Measurements from ENCODE around the gene TP53I11. TPM values are rescaled to one million over a fixed set of nuclear protein-coding genes. Genes with fewer than 3 reads are reported as not detected.

Gene TP53I11
- total RNA-seq, 1 experiment from 2014 or later: 46.9 TPM

DNA sequence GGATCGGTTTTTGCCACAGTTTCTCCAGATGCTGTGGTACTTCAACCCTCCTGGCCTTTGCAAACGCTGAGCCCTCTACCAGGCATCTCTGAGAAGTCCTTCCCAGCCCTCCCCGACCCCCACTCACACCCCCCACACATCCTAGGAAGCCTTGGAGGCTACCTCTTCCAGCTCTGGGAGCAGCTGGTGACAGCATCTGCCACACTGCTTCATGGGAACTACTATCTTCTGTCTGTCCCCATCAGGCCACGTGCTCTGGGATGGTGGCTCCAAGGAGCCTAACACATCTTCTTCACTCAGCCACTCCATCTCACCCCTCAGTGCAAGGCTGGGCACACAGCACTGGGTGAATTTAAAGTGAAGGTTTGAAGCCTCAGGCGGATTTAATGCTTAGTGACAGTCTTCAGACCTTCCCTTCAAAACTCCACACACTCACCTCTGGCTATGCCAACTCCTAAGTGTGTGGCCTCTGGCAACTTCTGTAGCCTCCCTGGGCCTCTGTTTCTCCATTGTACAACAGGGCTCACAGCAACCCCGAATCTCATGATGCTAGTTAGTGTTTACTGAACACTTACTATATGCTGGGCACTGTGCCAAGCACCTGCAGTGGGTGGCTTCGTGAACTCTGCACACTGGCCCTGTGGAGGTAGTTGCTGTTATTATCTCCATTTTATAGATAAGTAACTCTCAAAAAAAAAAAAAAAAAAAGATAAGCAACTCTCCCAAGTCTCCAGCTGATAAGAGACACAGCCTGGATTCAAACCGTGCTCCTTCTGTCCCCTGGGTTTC is 7.3 kb upstream of the TP53I11 start:
- H3K4me3 ChIP-seq (replicated peaks in 1 of 2; ENCODE audit: low read depth in 1 of 2, low read length in 2 of 2): no peak overlapping the region
- H3K27ac ChIP-seq (ENCODE audit: low read depth, low read length): no peak overlapping the region
- TF ChIP-seq JUND (IDR thresholded peaks at IDR 0.05) (no peak), CEBPB (IDR thresholded peaks at IDR 0.05; ENCODE audit: low read depth) (no peak), SRF (IDR thresholded peaks at IDR 0.05; ENCODE audit: low read depth) (no peak), CBX3 (IDR thresholded peaks at IDR 0.05; ENCODE audit: low read depth) (no peak), SP1 (IDR thresholded peaks at IDR 0.05; ENCODE audit: low read depth) (no peak), TCF7L2 (IDR thresholded peaks at IDR 0.05; ENCODE audit: borderline replicate concordance, extremely low read depth, insufficient read depth, insufficient read length) (no peak), FOSL1 (IDR thresholded peaks at IDR 0.05; ENCODE audit: low read depth) (no peak), ELF1 (IDR thresholded peaks at IDR 0.05; ENCODE audit: borderline replicate concordance, low read depth) (no peak)
- TF ChIP-seq, protein P1, sequence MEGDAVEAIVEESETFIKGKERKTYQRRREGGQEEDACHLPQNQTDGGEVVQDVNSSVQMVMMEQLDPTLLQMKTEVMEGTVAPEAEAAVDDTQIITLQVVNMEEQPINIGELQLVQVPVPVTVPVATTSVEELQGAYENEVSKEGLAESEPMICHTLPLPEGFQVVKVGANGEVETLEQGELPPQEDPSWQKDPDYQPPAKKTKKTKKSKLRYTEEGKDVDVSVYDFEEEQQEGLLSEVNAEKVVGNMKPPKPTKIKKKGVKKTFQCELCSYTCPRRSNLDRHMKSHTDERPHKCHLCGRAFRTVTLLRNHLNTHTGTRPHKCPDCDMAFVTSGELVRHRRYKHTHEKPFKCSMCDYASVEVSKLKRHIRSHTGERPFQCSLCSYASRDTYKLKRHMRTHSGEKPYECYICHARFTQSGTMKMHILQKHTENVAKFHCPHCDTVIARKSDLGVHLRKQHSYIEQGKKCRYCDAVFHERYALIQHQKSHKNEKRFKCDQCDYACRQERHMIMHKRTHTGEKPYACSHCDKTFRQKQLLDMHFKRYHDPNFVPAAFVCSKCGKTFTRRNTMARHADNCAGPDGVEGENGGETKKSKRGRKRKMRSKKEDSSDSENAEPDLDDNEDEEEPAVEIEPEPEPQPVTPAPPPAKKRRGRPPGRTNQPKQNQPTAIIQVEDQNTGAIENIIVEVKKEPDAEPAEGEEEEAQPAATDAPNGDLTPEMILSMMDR (IDR thresholded peaks at IDR 0.05 in 2 of 3, conservative IDR thresholded peaks at IDR 0.05 in 1 of 3; ENCODE audit: borderline replicate concordance in 1 of 3, insufficient read depth in 1 of 3, low read depth in 2 of 3, low read length in 2 of 3): no peak
- TF ChIP-seq, protein P2, sequence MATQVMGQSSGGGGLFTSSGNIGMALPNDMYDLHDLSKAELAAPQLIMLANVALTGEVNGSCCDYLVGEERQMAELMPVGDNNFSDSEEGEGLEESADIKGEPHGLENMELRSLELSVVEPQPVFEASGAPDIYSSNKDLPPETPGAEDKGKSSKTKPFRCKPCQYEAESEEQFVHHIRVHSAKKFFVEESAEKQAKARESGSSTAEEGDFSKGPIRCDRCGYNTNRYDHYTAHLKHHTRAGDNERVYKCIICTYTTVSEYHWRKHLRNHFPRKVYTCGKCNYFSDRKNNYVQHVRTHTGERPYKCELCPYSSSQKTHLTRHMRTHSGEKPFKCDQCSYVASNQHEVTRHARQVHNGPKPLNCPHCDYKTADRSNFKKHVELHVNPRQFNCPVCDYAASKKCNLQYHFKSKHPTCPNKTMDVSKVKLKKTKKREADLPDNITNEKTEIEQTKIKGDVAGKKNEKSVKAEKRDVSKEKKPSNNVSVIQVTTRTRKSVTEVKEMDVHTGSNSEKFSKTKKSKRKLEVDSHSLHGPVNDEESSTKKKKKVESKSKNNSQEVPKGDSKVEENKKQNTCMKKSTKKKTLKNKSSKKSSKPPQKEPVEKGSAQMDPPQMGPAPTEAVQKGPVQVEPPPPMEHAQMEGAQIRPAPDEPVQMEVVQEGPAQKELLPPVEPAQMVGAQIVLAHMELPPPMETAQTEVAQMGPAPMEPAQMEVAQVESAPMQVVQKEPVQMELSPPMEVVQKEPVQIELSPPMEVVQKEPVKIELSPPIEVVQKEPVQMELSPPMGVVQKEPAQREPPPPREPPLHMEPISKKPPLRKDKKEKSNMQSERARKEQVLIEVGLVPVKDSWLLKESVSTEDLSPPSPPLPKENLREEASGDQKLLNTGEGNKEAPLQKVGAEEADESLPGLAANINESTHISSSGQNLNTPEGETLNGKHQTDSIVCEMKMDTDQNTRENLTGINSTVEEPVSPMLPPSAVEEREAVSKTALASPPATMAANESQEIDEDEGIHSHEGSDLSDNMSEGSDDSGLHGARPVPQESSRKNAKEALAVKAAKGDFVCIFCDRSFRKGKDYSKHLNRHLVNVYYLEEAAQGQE (IDR thresholded peaks at IDR 0.05; ENCODE audit: low read depth): no peak
- TF ChIP-seq, protein P3, sequence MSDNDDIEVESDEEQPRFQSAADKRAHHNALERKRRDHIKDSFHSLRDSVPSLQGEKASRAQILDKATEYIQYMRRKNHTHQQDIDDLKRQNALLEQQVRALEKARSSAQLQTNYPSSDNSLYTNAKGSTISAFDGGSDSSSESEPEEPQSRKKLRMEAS (IDR thresholded peaks at IDR 0.05): no peak
- no peak overlapping the region for H3K9ac ChIP-seq (ENCODE audit: low read length)
- H4K20me1 ChIP-seq (ENCODE audit: insufficient read depth): no peaks in the 10 kb centered on the region
- H3K27me3 ChIP-seq (ENCODE audit: insufficient read depth, low read length): no peaks in the 10 kb centered on the region
- no peaks in the 10 kb centered on the region for H3K79me2 ChIP-seq (ENCODE audit: insufficient read depth, low read length)
- no peaks in the 10 kb centered on the region for H3K9me3 ChIP-seq (ENCODE audit: control insufficient read depth in 1 of 2, insufficient read depth in 1 of 2, low read depth in 1 of 2, low read length in 2 of 2)
- H3K4me1 ChIP-seq (ENCODE audit: control insufficient read depth in 1 of 2, insufficient read depth in 2 of 2, low read length in 2 of 2): peaks cover 4 to 13% of the 10 kb centered on the region in 2 experiments; a peak in 3 of 4 replicates
- no TSS peak for BruUV-seq (replicated peaks)
- intact Hi-C loops (cut with micrococcal nuclease): no loop called here
- no peak for DNase-seq (ENCODE audit: low read depth, low spot score)
- no peak for ATAC-seq
- CTCF ChIA-PET: interaction anchor here (1.8 kb wide), 1 partner anchor 21 kb away, joined by 5 read pairs; no protein-coding TSS in a partner anchor
- POLR2A ChIA-PET: no interaction called here
- no peak overlapping the region for H2AFZ ChIP-seq (ENCODE audit: low read depth, low read length, poor library complexity, severe bottlenecking)
- no peaks in the 10 kb centered on the region for H3K36me3 ChIP-seq (ENCODE audit: control insufficient read depth in 1 of 2, insufficient read depth in 2 of 2, low read length in 2 of 2)
- RAD21 ChIA-PET (ENCODE audit: low non-redundant PET in 1 of 2, low total read pairs in 2 of 2, uncharacterized antibody in 2 of 2, unreplicated experiment in 2 of 2): no interaction called here
- H3K9me2 ChIP-seq (ENCODE audit: insufficient read depth): no peaks in the 10 kb centered on the region
- no peak overlapping the region for H3K4me2 ChIP-seq (ENCODE audit: low read length)

All from HCT116 (cell line).